ENCODE measurements around the gene ULK3. TPM values are rescaled to one million over a fixed set of nuclear protein-coding genes. Genes with fewer than 3 reads are reported as not detected.

ULK3 gene
- total RNA-seq, 1 experiment from 2014 or later, result 58.3 TPM

DNA sequence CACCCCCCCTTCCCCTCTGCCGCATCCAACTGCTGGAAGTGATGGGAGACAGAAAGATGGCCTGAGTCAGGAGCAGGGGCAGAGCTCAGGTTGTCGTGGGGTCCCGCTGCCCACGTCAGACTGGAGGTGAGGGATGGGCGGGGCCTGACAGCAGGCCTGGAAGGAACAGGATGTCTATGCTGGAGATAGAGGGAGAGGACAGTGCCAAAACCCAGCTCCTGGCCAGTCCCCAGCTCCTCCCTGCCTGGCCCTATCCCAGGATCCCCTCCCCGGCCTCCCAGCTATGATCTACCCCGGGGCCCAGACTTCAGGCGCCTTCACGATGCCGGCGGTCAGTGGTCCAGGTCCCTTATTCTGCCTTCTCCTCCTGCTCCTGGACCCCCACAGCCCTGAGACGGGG lies 30.4 kb downstream of the ULK3 start, which contains the start of gene LMAN1L:
LMAN1L (plus strand) TSS at position 303 of the 400 bp plus-strand sequence; CDS start at position 323, 20 bp downstream.
- no peaks in the 10 kb centered on the region for H3K4me1 ChIP-seq (ENCODE audit: insufficient read depth, low read length, poor library complexity, severe bottlenecking)
- H3K4me3 ChIP-seq (ENCODE audit: low read depth, low read length, poor library complexity, severe bottlenecking), result no peak within 1 kb of the TSS
- no peaks in the 10 kb centered on the region for H3K9me3 ChIP-seq (ENCODE audit: low read depth, low read length, poor library complexity, severe bottlenecking)
- no peak for DNase-seq (ENCODE audit: low spot score)
- no peaks in the 10 kb centered on the region for H3K27me3 ChIP-seq (replicated peaks; ENCODE audit: insufficient read depth, low read depth, low read length, poor library complexity)
- intact Hi-C loops (cut with micrococcal nuclease; ENCODE audit: unreplicated experiment), result no loop called here
- no peaks in the 10 kb centered on the region for H3K36me3 ChIP-seq (ENCODE audit: insufficient read depth, low read length, poor library complexity, severe bottlenecking)
- BruUV-seq (replicated peaks), result no TSS peak
- POLR2A ChIA-PET (ENCODE audit: low non-redundant PET), result no interaction called here
- TF ChIP-seq EZH2 (IDR thresholded peaks at IDR 0.05; ENCODE audit: borderline replicate concordance, low read depth, low read length, poor library complexity, severe bottlenecking), result no peak
- TF ChIP-seq, protein P1, sequence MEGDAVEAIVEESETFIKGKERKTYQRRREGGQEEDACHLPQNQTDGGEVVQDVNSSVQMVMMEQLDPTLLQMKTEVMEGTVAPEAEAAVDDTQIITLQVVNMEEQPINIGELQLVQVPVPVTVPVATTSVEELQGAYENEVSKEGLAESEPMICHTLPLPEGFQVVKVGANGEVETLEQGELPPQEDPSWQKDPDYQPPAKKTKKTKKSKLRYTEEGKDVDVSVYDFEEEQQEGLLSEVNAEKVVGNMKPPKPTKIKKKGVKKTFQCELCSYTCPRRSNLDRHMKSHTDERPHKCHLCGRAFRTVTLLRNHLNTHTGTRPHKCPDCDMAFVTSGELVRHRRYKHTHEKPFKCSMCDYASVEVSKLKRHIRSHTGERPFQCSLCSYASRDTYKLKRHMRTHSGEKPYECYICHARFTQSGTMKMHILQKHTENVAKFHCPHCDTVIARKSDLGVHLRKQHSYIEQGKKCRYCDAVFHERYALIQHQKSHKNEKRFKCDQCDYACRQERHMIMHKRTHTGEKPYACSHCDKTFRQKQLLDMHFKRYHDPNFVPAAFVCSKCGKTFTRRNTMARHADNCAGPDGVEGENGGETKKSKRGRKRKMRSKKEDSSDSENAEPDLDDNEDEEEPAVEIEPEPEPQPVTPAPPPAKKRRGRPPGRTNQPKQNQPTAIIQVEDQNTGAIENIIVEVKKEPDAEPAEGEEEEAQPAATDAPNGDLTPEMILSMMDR (conservative IDR thresholded peaks at IDR 0.05; ENCODE audit: low read depth, low read length), result no peak
- H3K27ac ChIP-seq (ENCODE audit: low read depth, low read length, poor library complexity, severe bottlenecking), result no peak within 1 kb of the TSS
- CTCF ChIA-PET, result no interaction called here

DNA sequence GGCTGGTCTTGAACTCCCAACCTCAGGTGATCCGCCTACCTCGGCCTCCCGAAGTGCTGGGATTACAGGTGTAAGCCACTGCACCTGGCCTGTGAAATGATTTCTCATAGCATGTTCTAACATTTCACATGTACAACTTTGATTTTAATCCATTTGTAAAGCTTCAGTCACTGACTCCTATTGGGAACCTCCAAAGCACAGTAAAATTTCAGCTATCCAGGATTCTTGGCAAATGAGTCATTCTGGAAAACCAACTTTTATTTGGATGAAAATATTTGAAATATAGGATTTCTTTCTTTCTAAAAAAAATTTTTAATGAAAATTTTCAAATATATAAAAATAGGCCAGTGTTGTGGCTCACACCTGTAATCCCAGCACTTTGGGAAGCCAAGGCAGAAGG lies 33.0 kb downstream of the ULK3 start:
- Histone ChIP-seq H3K4me3 (ENCODE audit: low read depth, low read length, poor library complexity, severe bottlenecking) (no peak overlapping the region), H3K9me3 (ENCODE audit: low read depth, low read length, poor library complexity, severe bottlenecking) (no peaks in the 10 kb centered on the region), H3K36me3 (ENCODE audit: insufficient read depth, low read length, poor library complexity, severe bottlenecking) (no peaks in the 10 kb centered on the region), H3K4me1 (ENCODE audit: insufficient read depth, low read length, poor library complexity, severe bottlenecking) (no peaks in the 10 kb centered on the region), H3K27me3 (replicated peaks; ENCODE audit: insufficient read depth, low read depth, low read length, poor library complexity) (no peaks in the 10 kb centered on the region), H3K27ac (ENCODE audit: low read depth, low read length, poor library complexity, severe bottlenecking) (no peak overlapping the region)
- CTCF ChIA-PET, result interaction anchor here (0.7 kb wide), 1 partner anchor 91 kb away, joined by 4 read pairs; no protein-coding TSS in a partner anchor
- no peak for DNase-seq (ENCODE audit: low spot score)
- intact Hi-C loops (cut with micrococcal nuclease; ENCODE audit: unreplicated experiment), result no loop called here
- POLR2A ChIA-PET (ENCODE audit: low non-redundant PET), result interaction anchor here (0.7 kb wide), 1 partner anchor 793 kb away, joined by 10 read pairs; no protein-coding TSS in a partner anchor
- no TSS peak for BruUV-seq (replicated peaks)
- no peak for TF ChIP-seq EZH2 (IDR thresholded peaks at IDR 0.05; ENCODE audit: borderline replicate concordance, low read depth, low read length, poor library complexity, severe bottlenecking)
- TF ChIP-seq, protein P1 (conservative IDR thresholded peaks at IDR 0.05; ENCODE audit: low read depth, low read length), result no peak

DNA sequence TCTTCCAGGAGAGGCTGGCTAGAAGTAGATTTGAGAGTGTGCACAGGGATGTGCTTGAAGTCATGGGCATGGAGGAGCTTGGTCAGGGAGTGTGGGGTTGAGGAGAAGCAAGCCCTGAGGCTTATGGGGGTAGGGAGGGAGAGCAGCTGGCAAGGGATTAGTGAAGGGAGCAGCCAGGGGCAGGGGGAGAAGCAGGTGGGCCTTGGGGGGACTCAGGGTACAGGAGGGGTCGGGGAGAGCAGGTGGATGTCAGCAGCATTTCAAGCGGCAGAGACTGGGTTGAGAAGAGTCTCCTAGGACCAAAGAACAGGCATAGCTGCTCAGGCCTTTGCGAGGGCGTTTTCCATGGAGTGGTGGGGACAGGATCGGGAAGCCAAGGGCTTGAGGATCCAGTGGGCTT lies 33.7 kb downstream of the ULK3 start:
- intact Hi-C loops (cut with micrococcal nuclease; ENCODE audit: unreplicated experiment), result no loop called here
- CTCF ChIA-PET, result no interaction called here
- Histone ChIP-seq H3K9me3 (ENCODE audit: low read depth, low read length, poor library complexity, severe bottlenecking) (no peaks in the 10 kb centered on the region), H3K36me3 (ENCODE audit: insufficient read depth, low read length, poor library complexity, severe bottlenecking) (no peaks in the 10 kb centered on the region), H3K4me1 (ENCODE audit: insufficient read depth, low read length, poor library complexity, severe bottlenecking) (no peaks in the 10 kb centered on the region), H3K27ac (ENCODE audit: low read depth, low read length, poor library complexity, severe bottlenecking) (no peak overlapping the region), H3K4me3 (ENCODE audit: low read depth, low read length, poor library complexity, severe bottlenecking) (no peak overlapping the region), H3K27me3 (replicated peaks; ENCODE audit: insufficient read depth, low read depth, low read length, poor library complexity) (no peaks in the 10 kb centered on the region)
- no TSS peak for BruUV-seq (replicated peaks)
- POLR2A ChIA-PET (ENCODE audit: low non-redundant PET), result no interaction called here
- DNase-seq (ENCODE audit: low spot score), result no peak
- TF ChIP-seq, protein P1 (conservative IDR thresholded peaks at IDR 0.05; ENCODE audit: low read depth, low read length), result no peak
- no peak for TF ChIP-seq EZH2 (IDR thresholded peaks at IDR 0.05; ENCODE audit: borderline replicate concordance, low read depth, low read length, poor library complexity, severe bottlenecking)

Data from A673 (cell line).